Urothelium cell line (cell line): ENCODE measurements around the gene KIAA0040.
A peak's percentile ranks its signal among the peaks of the same experiment; 100 is the strongest.

Experiments
- DNase-seq: peaks from one replicate; pipeline ENCODE4 v3.0.0; 2011; ENCODE audit warnings: low spot score, mixed read lengths
- FAIRE-seq: peaks from 2 replicates; lab custom pipeline; 2011; peaks lifted over from hg19 to GRCh38; lab: Jason Lieb, UNC

Gene KIAA0040

GRCh38 chr1:175172503-175172902 lies 20.1 kb downstream of the KIAA0040 start:
- no peak for DNase-seq
- no peak for FAIRE-seq

GRCh38 chr1:175171036-175171913 lies 21.3 kb downstream of the KIAA0040 start:
- DNase-seq (no peak), FAIRE-seq (no peak)

- DNase-seq (peak; percentile 16), FAIRE-seq (peak; percentile 55)
Observed at GRCh38 chr1:175169286-175170018, 23.1 kb downstream of the KIAA0040 start.

GRCh38 chr1:175168782-175169181 lies 23.8 kb downstream of the KIAA0040 start:
- FAIRE-seq (no peak), DNase-seq (peak; percentile 9)

GRCh38 chr1:175167861-175168260 lies 24.7 kb downstream of the KIAA0040 start:
- FAIRE-seq (no peak), DNase-seq (no peak)

- FAIRE-seq (no peak), DNase-seq (no peak)
Observed at GRCh38 chr1:175166746-175167145, 25.8 kb downstream of the KIAA0040 start.

GRCh38 chr1:175164751-175165150 lies 27.8 kb downstream of the KIAA0040 start:
- FAIRE-seq (no peak), DNase-seq (no peak)

GRCh38 chr1:175163702-175164101 lies 28.9 kb downstream of the KIAA0040 start:
- FAIRE-seq (no peak), DNase-seq (no peak)

- no peak for DNase-seq
- FAIRE-seq, result no peak
Observed at GRCh38 chr1:175162955-175163354, 29.6 kb downstream of the KIAA0040 start.

GRCh38 chr1:175158170-175158591 lies 34.4 kb downstream of the KIAA0040 start:
- FAIRE-seq (no peak), DNase-seq (no peak)

GRCh38 chr1:175157200-175157599 lies 35.4 kb downstream of the KIAA0040 start:
- FAIRE-seq, result no peak
- no peak for DNase-seq

- no peak for FAIRE-seq
- DNase-seq, result no peak
Observed at GRCh38 chr1:175155936-175156335, 36.6 kb downstream of the KIAA0040 start.

GRCh38 chr1:175155473-175155856 lies 37.1 kb downstream of the KIAA0040 start:
- DNase-seq, result no peak
- FAIRE-seq, result no peak

- FAIRE-seq (no peak), DNase-seq (peak; percentile 68)
Observed at GRCh38 chr1:175154629-175155472, 37.7 kb downstream of the KIAA0040 start.

- no peak for FAIRE-seq
- peak; percentile 68 for DNase-seq
Observed at GRCh38 chr1:175152006-175152652, 40.4 kb downstream of the KIAA0040 start.

- FAIRE-seq (no peak), DNase-seq (peak; percentile 63)
Observed at GRCh38 chr1:175150596-175151319, 41.8 kb downstream of the KIAA0040 start.

- DNase-seq, result no peak
- FAIRE-seq, result no peak
Observed at GRCh38 chr1:175148068-175148467, 44.5 kb downstream of the KIAA0040 start.

GRCh38 chr1:175147569-175147968 lies 45.0 kb downstream of the KIAA0040 start:
- DNase-seq (no peak), FAIRE-seq (no peak)

GRCh38 chr1:175146529-175147213 lies 45.9 kb downstream of the KIAA0040 start:
- DNase-seq (peak; percentile 81), FAIRE-seq (no peak)
